ENCODE data around the gene RAB41.
A peak's percentile ranks its signal among the peaks of the same experiment; 100 is the strongest.
"Not testable (repeated sequence)": the region's sequence is repeated elsewhere in the genome, so short reads cannot be mapped to it uniquely, and the experiment has no call there.

RAB41 gene

DNA sequence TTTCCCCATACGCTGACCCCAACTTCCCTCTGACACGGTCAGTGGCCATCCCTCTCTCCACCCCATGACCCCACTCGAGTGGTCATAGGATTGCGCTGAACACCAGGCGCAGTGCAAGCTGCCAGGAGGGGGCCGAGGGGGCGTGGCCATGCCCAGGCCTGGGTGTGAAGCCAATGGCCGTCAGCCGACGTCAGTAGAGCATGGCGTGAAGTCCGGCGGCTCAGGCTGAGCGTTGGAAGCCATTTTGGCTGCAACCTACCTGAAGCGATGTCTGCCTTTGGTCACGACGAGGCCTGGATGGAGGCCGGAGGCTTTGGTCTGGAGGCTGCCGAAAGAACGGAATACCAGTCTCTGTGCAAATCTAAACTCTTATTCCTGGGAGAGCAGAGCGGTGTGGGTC is at the start of gene RAB41:
Gene RAB41, plus strand, starts transcription at position 222 of the 400 bp plus-strand sequence. Its CDS starts 46 bp downstream, at position 268.
- TF ChIP-seq, protein P1, sequence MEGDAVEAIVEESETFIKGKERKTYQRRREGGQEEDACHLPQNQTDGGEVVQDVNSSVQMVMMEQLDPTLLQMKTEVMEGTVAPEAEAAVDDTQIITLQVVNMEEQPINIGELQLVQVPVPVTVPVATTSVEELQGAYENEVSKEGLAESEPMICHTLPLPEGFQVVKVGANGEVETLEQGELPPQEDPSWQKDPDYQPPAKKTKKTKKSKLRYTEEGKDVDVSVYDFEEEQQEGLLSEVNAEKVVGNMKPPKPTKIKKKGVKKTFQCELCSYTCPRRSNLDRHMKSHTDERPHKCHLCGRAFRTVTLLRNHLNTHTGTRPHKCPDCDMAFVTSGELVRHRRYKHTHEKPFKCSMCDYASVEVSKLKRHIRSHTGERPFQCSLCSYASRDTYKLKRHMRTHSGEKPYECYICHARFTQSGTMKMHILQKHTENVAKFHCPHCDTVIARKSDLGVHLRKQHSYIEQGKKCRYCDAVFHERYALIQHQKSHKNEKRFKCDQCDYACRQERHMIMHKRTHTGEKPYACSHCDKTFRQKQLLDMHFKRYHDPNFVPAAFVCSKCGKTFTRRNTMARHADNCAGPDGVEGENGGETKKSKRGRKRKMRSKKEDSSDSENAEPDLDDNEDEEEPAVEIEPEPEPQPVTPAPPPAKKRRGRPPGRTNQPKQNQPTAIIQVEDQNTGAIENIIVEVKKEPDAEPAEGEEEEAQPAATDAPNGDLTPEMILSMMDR (IDR thresholded peaks at IDR 0.05; ENCODE audit: control insufficient read depth, extremely low read depth, insufficient read depth): no peak
- DNase-seq (ENCODE audit: low read depth): no peak
- no peak within 1 kb of the TSS for H3K4me3 ChIP-seq (ENCODE audit: low read depth, low read length)

DNA sequence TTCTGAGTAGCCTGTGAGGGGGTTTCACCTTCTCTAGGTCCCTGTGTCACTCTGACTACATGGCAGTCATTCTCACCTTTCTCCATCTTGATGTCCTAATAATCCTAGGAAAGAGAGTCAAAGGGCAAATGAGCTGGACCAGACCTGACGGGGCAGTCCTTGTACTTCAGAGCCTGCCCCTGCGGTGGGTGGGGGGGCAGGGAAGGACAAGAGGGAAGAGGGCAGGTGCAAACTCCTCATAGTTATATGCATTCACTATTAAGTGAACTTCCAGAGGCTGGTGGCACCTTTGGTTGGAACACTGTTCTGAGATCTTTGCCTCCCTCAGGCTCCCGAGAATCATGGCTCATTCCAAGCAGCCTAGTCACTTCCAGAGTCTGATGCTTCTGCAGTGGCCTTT is 47.6 kb upstream of the RAB41 start, which contains the start of gene AWAT1:
Gene AWAT1, plus strand, starts transcription at position 301 of the 400 bp plus-strand sequence. Its CDS starts 41 bp downstream, at position 342.
- H3K4me3 ChIP-seq (ENCODE audit: low read depth, low read length): no peak within 1 kb of the TSS
- TF ChIP-seq, protein P1 (IDR thresholded peaks at IDR 0.05; ENCODE audit: control insufficient read depth, extremely low read depth, insufficient read depth): no peak
- DNase-seq (ENCODE audit: low read depth): no peak

- TF ChIP-seq, protein P1 (IDR thresholded peaks at IDR 0.05; ENCODE audit: control insufficient read depth, extremely low read depth, insufficient read depth): no peak
- no peak for DNase-seq (ENCODE audit: low read depth)
- H3K4me3 ChIP-seq (ENCODE audit: low read depth, low read length): no peak overlapping the region
These were observed 41.2 kb upstream of the RAB41 start for GRCh38 chrX:70240751-70241150.

DNA sequence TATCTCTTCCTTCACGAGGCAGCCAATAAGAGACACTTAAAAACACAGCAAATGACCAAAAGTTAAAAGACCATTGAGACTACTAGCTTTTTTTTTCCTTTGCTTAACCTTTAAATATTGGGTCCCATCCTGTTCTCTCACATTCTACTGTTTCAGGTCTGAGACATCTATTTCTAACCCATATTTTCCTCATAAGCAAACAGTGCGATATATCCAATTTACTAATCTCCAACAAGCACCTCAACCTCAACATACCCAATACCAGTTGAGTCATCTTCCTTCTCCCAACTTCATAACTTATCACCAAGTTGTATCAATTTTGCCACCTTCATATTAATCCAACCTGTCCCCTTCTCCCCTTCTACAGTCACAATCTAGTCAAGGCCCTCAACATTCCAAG is 40.5 kb upstream of the RAB41 start:
- TF ChIP-seq, protein P1 (IDR thresholded peaks at IDR 0.05; ENCODE audit: control insufficient read depth, extremely low read depth, insufficient read depth): no peak
- DNase-seq (ENCODE audit: low read depth): no peak
- H3K4me3 ChIP-seq (ENCODE audit: low read depth, low read length): no peak overlapping the region

- H3K4me3 ChIP-seq (ENCODE audit: low read depth, low read length); DNase-seq (ENCODE audit: low read depth): not testable (repeated sequence)
These were observed 38.4 kb upstream of the RAB41 start for GRCh38 chrX:70243601-70244000.

DNA sequence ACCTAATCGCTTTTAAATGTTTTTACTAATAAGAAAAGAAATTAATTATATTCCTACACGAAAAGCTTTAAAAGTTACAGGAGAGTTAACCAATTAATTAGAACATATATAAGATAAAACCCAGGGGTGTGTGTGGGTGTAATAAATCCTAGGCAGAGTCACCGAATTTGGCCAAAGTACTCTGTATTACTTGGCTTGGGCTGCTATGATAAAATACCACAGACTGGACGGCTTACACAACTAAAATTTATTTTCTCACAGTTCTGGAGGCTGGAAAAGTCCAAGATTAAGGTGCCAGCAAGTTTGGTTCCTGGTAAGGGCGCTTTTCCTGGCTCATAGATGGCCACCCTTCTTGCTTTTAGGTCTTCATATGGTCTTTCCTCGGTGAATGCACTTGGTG is 37.1 kb upstream of the RAB41 start:
- no peak overlapping the region for H3K4me3 ChIP-seq (ENCODE audit: low read depth, low read length)
- TF ChIP-seq, protein P1 (IDR thresholded peaks at IDR 0.05; ENCODE audit: control insufficient read depth, extremely low read depth, insufficient read depth): no peak
- no peak for DNase-seq (ENCODE audit: low read depth)

- peak; percentile 35 for DNase-seq (ENCODE audit: low read depth)
- TF ChIP-seq, protein P1 (IDR thresholded peaks at IDR 0.05; ENCODE audit: control insufficient read depth, extremely low read depth, insufficient read depth): no peak
- no peak overlapping the region for H3K4me3 ChIP-seq (ENCODE audit: low read depth, low read length)
These were observed 34.7 kb upstream of the RAB41 start for GRCh38 chrX:70247252-70247651.
